HUES48 (cell line): ENCODE data around the gene CPM.

Source experiments
- H3K27ac ChIP-seq: one replicate; pipeline ENCODE4 v1.7.0; 2013; ENCODE audit warnings: low read depth, low read length, inconsistent platforms
- H3K27me3 ChIP-seq: 2 replicates; pipeline ENCODE4 v1.6.1; 2013; ENCODE audit warnings: mild to moderate bottlenecking, low read length; ENCODE audit not compliant: control insufficient read depth, insufficient read depth
- H3K36me3 ChIP-seq: 2 replicates; pipeline ENCODE4 v1.6.1; 2013; ENCODE audit warnings: low read length; ENCODE audit not compliant: control insufficient read depth, insufficient read depth
- H3K4me1 ChIP-seq: 2 replicates; pipeline ENCODE4 v1.6.1; 2013; ENCODE audit warnings: mild to moderate bottlenecking, low read length; ENCODE audit not compliant: control insufficient read depth, insufficient read depth
- H3K4me3 ChIP-seq: 2 replicates; pipeline ENCODE4 v1.5.1; 2013; ENCODE audit warnings: mild to moderate bottlenecking, low read depth, low read length
- H3K9ac ChIP-seq: 2 replicates; pipeline ENCODE4 v1.6.1; 2013; ENCODE audit warnings: mild to moderate bottlenecking, low read depth, low read length, moderate library complexity
- H3K9me3 ChIP-seq: 2 replicates; pipeline ENCODE4 v1.6.1; 2013; ENCODE audit warnings: low read length; ENCODE audit not compliant: control insufficient read depth, insufficient read depth

Gene CPM

DNA sequence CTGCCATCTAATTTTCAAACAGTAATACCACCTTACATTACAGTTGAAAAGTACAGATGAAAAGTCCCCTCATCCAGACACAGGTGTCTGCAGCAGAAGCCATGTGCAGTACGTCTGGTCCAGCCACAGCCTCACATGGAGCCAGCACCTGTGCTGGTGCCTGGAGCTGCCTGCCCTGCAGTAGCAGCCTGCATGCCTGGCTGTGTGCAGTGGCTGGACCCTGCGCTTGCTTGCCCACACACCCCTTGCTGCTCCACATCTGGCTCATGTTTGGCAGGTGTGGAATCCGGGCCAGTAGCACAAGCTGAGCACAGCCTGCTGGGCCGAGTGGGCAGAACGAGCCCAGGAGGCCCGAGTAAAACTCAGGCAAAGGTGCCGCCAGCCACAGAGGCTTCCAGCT, 21.8 kb upstream of the CPM start:
- Histone ChIP-seq H3K36me3 (no peaks in the 10 kb centered on the region), H3K27ac (no peak overlapping the region), H3K9me3 (peaks cover 14% of the 10 kb centered on the region; the same call in 1 of the 2 replicates), H3K4me1 (no peaks in the 10 kb centered on the region), H3K4me3 (no peak overlapping the region), H3K9ac (no peak overlapping the region), H3K27me3 (no peaks in the 10 kb centered on the region)

DNA sequence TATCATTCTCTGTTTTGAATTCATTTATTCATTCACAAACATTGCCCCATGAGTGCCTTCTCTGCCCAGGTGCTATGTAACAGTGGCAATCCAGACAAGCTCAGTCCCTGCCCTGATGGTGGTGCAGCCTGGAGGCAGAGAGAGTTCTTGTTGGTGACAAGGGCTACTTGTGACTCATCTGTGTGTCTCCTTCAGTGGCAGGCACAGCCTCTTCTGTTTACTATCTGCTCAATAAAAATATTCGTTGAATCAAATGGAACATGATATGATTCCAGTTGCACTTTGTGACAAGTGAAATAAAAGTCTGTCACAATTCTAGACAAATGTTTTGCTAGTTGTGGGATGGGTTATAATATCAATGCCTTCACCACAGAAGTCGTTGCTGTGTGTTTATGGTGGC, 20.6 kb upstream of the CPM start:
- Histone ChIP-seq H3K4me1 (no peaks in the 10 kb centered on the region), H3K9me3 (peaks cover 14% of the 10 kb centered on the region; the same call in 1 of the 2 replicates), H3K27me3 (no peaks in the 10 kb centered on the region), H3K4me3 (no peak overlapping the region), H3K27ac (no peak overlapping the region), H3K36me3 (no peaks in the 10 kb centered on the region), H3K9ac (no peak overlapping the region)

DNA sequence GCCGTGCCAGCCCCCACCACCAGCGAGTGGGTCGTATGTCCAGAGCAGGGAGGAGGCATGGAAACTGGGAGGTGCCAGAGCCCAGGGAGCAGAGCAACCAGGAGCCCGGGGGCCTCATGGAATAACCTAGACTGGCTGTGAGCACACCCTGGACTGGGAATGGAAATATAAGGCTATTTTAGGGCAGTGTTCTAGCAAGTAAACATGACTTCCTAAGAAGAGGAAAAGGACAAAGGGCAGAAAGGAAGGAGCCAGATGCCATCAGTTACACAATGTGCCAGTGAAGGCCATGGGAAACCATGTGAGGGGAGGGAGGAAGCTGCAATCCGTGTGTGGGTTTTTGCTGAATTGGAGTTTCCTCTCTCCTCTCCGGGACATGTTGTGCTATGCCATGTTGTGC, 18.7 kb upstream of the CPM start:
- H3K4me1 ChIP-seq, result no peaks in the 10 kb centered on the region
- H3K9ac ChIP-seq, result no peak overlapping the region
- H3K9me3 ChIP-seq, result peaks cover 14% of the 10 kb centered on the region; the same call in 1 of the 2 replicates
- no peaks in the 10 kb centered on the region for H3K27me3 ChIP-seq
- no peaks in the 10 kb centered on the region for H3K36me3 ChIP-seq
- no peak overlapping the region for H3K27ac ChIP-seq
- no peak overlapping the region for H3K4me3 ChIP-seq

DNA sequence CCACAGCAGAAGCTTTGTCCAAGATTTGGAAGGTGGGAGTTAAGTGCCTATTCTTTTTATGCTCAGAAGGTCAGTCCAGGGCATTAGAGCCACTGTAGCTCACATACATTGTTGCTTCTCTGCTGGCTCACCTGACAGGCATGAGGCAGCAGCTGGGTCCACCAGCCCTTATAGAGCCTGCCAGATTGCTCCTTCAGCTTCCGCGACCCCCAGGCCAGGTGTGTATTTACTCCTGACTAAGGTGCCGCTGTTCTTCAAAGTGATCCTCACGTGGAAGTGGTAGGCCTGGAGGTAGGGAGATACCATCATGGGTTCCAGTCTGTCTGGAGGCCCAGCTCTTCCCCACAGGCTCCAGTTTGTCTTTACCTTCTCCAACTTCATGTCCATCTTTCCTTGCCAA, 17.5 kb upstream of the CPM start:
- Histone ChIP-seq H3K36me3 (no peaks in the 10 kb centered on the region), H3K4me1 (no peaks in the 10 kb centered on the region), H3K9me3 (peaks cover 3% of the 10 kb centered on the region; the same call in 1 of the 2 replicates), H3K27me3 (no peaks in the 10 kb centered on the region), H3K9ac (no peak overlapping the region), H3K4me3 (no peak overlapping the region), H3K27ac (no peak overlapping the region)

GRCh38 chr12:68945255-68945654, 12.3 kb upstream of the CPM start:
- Histone ChIP-seq H3K4me1 (no peaks in the 10 kb centered on the region), H3K9me3 (no peaks in the 10 kb centered on the region), H3K27ac (no peak overlapping the region), H3K9ac (no peak overlapping the region), H3K4me3 (no peak overlapping the region), H3K27me3 (no peaks in the 10 kb centered on the region), H3K36me3 (no peaks in the 10 kb centered on the region)

DNA sequence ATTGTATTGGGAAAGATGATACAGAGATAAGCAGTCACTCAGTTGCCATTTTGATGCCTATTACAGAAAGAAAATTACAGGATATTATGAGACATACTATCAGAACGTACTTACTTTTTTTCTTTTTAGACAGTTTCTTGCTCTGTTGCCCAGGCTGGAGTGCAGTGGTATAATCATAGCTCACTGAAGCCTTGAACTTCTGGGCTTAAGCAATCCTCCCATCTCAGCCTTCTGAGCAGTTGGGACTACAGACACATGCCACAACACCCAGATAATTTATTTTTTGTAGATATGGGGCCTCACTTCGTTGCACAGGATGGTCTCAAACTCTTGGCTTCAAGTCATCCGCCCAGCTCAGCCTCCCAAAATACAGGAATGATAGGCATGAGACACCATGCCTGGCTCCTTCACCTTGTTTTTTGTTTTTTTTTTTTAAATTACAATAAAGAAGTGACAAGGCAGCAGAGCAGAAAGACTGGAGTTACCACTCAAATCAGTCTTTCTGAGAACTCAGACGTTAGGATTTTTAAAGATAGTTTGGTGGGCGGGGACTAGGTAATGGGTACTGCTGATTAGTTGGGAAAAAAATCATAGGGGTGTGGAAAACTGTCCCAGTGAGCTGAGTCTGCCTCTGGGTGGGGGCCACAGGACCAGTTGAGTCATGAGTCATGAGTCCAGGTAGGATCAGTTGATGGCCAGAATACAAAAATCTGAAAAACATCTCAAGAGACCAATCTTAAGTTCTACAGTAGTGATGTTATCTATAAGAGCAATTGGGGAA, 11.5 kb upstream of the CPM start:
- H3K9me3 ChIP-seq, result no peaks in the 10 kb centered on the region
- no peaks in the 10 kb centered on the region for H3K36me3 ChIP-seq
- H3K4me1 ChIP-seq, result no peaks in the 10 kb centered on the region
- H3K4me3 ChIP-seq, result no peak overlapping the region
- no peak overlapping the region for H3K9ac ChIP-seq
- no peaks in the 10 kb centered on the region for H3K27me3 ChIP-seq
- no peak overlapping the region for H3K27ac ChIP-seq

GRCh38 chr12:68943848-68944247, 10.9 kb upstream of the CPM start:
- Histone ChIP-seq H3K9ac (no peak overlapping the region), H3K4me3 (no peak overlapping the region), H3K9me3 (no peaks in the 10 kb centered on the region), H3K4me1 (no peaks in the 10 kb centered on the region), H3K27ac (no peak overlapping the region), H3K36me3 (no peaks in the 10 kb centered on the region), H3K27me3 (no peaks in the 10 kb centered on the region)

GRCh38 chr12:68940731-68941130, 7.8 kb upstream of the CPM start:
- Histone ChIP-seq H3K9ac (no peak overlapping the region), H3K27ac (no peak overlapping the region), H3K4me1 (0 out of 2 replicates have a peak, but pooled peaks cover 3% of the 10 kb centered on the region), H3K36me3 (no peaks in the 10 kb centered on the region), H3K9me3 (no peaks in the 10 kb centered on the region), H3K4me3 (no peak overlapping the region), H3K27me3 (peaks cover under 1% of the 10 kb centered on the region; the same call in 1 of the 2 replicates)

- Histone ChIP-seq H3K36me3 (no peaks in the 10 kb centered on the region), H3K27ac (no peak overlapping the region), H3K9me3 (no peaks in the 10 kb centered on the region), H3K9ac (no peak overlapping the region), H3K4me1 (0 out of 2 replicates have a peak, but pooled peaks cover 3% of the 10 kb centered on the region), H3K27me3 (peaks cover 6% of the 10 kb centered on the region), H3K4me3 (no peak overlapping the region)
Observed at GRCh38 chr12:68939505-68939904, 6.5 kb upstream of the CPM start.

GRCh38 chr12:68934392-68934791, 1.4 kb upstream of the CPM start:
- Histone ChIP-seq H3K27ac (no peak overlapping the region), H3K36me3 (no peaks in the 10 kb centered on the region), H3K27me3 (peaks cover 48% of the 10 kb centered on the region), H3K4me3 (no peak overlapping the region), H3K9ac (no peak overlapping the region), H3K4me1 (peaks cover 7% of the 10 kb centered on the region; the same call in 1 of the 2 replicates), H3K9me3 (no peaks in the 10 kb centered on the region)

DNA sequence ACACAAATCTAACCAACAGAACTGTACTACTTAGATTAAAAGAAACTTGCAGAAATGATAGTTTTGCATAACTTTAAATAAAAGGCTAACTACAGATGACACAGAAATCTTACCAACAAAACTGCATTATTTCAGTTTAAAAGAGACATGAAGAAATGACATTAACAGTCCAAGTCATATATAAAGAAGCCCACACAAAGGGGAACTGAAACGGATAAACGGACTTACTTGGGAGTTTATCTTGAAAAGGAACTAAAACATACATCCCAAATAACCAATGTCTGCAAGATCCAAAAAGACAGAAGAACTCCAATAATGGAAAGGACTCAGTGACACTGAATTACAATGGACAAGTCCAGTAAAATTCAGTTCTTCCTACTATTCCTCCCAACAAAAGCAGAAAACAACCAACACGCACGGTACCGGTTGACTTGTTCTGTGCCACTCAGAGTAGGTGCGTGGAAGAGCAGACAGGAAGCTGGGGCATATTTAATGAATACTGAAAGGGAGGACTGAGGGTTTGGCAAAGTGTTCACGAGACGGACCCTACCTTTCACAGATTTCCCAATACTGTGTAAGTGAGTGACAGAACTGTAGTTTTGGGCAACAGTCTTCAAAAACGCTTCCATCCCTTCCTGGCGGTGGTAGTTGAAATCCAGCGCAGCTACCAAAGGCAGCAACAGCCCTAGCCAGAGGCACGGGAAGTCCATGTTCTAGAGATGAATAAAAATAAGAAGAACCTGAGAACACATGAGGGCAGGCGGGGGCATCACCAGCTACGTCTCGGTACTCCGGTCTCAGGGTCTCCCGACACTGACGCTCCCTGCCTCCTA, 627 bp downstream of the CPM start:
- H3K27me3 ChIP-seq, result peaks cover 48% of the 10 kb centered on the region
- no peaks in the 10 kb centered on the region for H3K36me3 ChIP-seq
- H3K27ac ChIP-seq, result no peak overlapping the region
- H3K9ac ChIP-seq, result no peak overlapping the region
- peak overlapping the region; percentile 60 for H3K4me3 ChIP-seq
- H3K4me1 ChIP-seq, result peaks cover 4% of the 10 kb centered on the region; the same call in 1 of the 2 replicates
- no peaks in the 10 kb centered on the region for H3K9me3 ChIP-seq
